Measurements from ENCODE around the gene ARHGAP45. TPM values are rescaled to one million over a fixed set of nuclear protein-coding genes. Genes with fewer than 3 reads are reported as not detected.

The ARHGAP45 gene
- total and polyA plus RNA-seq, 12 donors, result 1.9 to 27.4 (median 4.3) TPM

GRCh38 chr19:1038978-1039645 lies 27.9 kb upstream of the ARHGAP45 start:
- ATAC-seq (no peak), DNase-seq (no peak)
- intact Hi-C loops (cut with DNase I), result loop anchor here in 1 of 10 donors (10.0 kb wide), 1 partner anchor 56 kb away; the partner anchor contains the start of gene POLR2E
- H3K9me3 ChIP-seq, result no peaks in the 10 kb centered on the region
- peaks cover 5 to 56% (median 29%) of the 10 kb centered on the region in 9 donors for H3K4me1 ChIP-seq
- H3K27ac ChIP-seq, result peak overlapping the region in 5 of 10 donors; percentile 27 to 92 (median 41)
- H3K36me3 ChIP-seq, result peaks cover 0 to 32% (median 0%) of the 10 kb centered on the region in 9 donors
- no peak for TF ChIP-seq CTCF (IDR thresholded peaks at IDR 0.05)
- peak overlapping the region in 7 of 10 donors; percentile 30 to 73 (median 64) for H3K4me3 ChIP-seq
- WGBS, 2 donors, result 62 to 67% methylated on average over 22 of the region's 22 CpGs
- no peaks in the 10 kb centered on the region for H3K27me3 ChIP-seq

- ATAC-seq, result peak; percentile 91 to 97 (median 96)
- Histone ChIP-seq H3K4me1 (peaks cover 5 to 56% (median 29%) of the 10 kb centered on the region in 9 donors), H3K27me3 (no peaks in the 10 kb centered on the region), H3K27ac (peak within 1 kb of the TSS in 6 of 10 donors; percentile 19 to 92 (median 48)), H3K4me3 (peak within 1 kb of the TSS; percentile 30 to 73 (median 61)), H3K9me3 (no peaks in the 10 kb centered on the region), H3K36me3 (peaks cover 0 to 32% (median 0%) of the 10 kb centered on the region in 9 donors)
- peak; percentile 98 to 100 for DNase-seq
- 1 to 2% methylated on average over 56 of the region's 56 CpGs for WGBS, 2 donors
- intact Hi-C loops (cut with DNase I), result loop anchor here in 7 of 10 donors (2.0 to 10.0 kb wide), 5 partner anchors 42 to 57 kb away; partner anchors contain the start of gene POLR2E (in 6 of the 7)
- TF ChIP-seq CTCF (IDR thresholded peaks at IDR 0.05), result peak in 2 of 9 donors; percentile 6 to 13
Measured at GRCh38 chr19:1039646-1040475, 27.1 kb upstream of the ARHGAP45 start, which contains the start of gene ABCA7. ABCA7 (plus strand) TSS chr19:1040107; CDS start chr19:1041362, 1,255 bp downstream.

- H3K4me1 ChIP-seq, result peaks cover 5 to 56% (median 29%) of the 10 kb centered on the region in 9 donors
- intact Hi-C loops (cut with DNase I), result loop anchor here in 6 of 10 donors (2.0 to 10.0 kb wide), 5 partner anchors 42 to 57 kb away; partner anchors contain the start of gene POLR2E (in 5 of the 6)
- TF ChIP-seq CTCF (IDR thresholded peaks at IDR 0.05), result no peak
- peak overlapping the region; percentile 30 to 73 (median 61) for H3K4me3 ChIP-seq
- no peaks in the 10 kb centered on the region for H3K9me3 ChIP-seq
- H3K36me3 ChIP-seq, result peaks cover 0 to 26% (median 0%) of the 10 kb centered on the region in 9 donors
- no peaks in the 10 kb centered on the region for H3K27me3 ChIP-seq
- WGBS, 2 donors, result 1 to 3% methylated on average over 27 of the region's 27 CpGs
- peak; percentile 92 for DNase-seq
- peak; percentile 55 to 86 (median 78) for ATAC-seq
- peak overlapping the region in 7 of 10 donors; percentile 13 to 92 (median 41) for H3K27ac ChIP-seq
Measured at GRCh38 chr19:1040476-1041271, 26.3 kb upstream of the ARHGAP45 start.

All from heart right ventricle (tissue), 16 donors.